GM21576 (cell line): ENCODE results near the gene PYCR2.
A peak's percentile ranks its signal among the peaks of the same experiment; 100 is the strongest.
"Not testable (repeated sequence)": the region's sequence is repeated elsewhere in the genome, so short reads cannot be mapped to it uniquely, and the experiment has no call there.

Experiments
- ATAC-seq: cut with Tn5 transposase; IDR thresholded peaks from one replicate; pipeline ENCODE4 v1.9.1; 2021; ENCODE audit warnings: mild to moderate bottlenecking, moderate library complexity; ENCODE audit not compliant: unreplicated experiment

Gene PYCR2

DNA sequence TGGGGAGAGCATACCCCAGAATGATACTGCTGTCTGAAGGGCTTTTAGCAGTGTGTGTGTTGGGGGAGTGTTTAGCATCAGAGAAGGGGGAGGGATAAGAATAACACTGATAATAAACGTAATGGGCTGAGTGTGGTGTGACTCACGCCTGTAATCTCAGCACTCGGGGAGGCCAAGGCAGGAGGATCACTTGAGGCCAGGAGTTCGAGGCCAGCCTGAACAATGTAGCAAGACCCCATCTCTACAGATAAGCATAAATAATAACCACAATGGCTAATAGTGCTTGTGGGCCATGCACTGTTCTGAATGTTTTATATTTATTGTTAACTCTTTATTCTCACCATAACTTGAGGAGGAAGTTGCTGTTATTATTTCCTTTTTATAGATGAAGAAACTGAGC, 19.5 kb upstream of the PYCR2 start:
- ATAC-seq: no peak

DNA sequence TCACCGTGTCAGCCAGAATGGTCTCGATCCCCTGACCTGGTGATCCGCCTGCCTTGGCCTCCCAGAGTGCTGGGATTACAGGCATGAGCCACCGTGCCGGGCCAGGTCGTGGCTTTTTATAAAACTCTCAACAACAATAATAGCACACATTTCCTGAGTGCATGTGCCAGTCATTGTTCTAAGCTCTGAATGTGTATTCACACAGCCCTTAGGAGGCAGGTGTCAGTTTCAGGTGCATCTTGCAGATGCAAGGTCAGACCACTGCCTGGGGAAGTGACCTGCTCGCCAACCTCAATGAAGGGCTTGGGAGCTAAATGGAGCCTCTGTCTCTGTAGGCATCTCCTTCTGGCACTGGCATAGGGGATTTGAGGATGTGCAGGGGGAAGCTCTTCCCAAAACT, 18.5 kb upstream of the PYCR2 start:
- peak; percentile 91 for ATAC-seq

DNA sequence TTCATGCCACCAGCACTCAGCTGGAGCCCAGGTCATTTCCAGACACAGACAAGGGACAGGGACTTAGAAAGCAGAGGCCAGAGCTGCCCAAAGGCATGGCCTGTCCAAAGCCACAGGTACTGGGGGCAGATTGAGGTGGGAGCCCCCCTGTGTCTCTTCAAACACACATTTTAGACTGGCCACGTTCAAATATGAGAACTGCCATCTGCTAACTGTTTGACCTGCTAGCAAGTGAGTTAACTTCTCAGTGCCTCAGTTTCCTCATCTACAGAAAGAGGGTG, 17.8 kb upstream of the PYCR2 start:
- ATAC-seq: no peak

- no peak for ATAC-seq
Measured at GRCh38 chr1:225941187-225941941, 17.3 kb upstream of the PYCR2 start, which contains the start of gene LEFTY2. LEFTY2 (minus strand) TSS chr1:225941220; CDS start chr1:225941140, 80 bp downstream.

DNA sequence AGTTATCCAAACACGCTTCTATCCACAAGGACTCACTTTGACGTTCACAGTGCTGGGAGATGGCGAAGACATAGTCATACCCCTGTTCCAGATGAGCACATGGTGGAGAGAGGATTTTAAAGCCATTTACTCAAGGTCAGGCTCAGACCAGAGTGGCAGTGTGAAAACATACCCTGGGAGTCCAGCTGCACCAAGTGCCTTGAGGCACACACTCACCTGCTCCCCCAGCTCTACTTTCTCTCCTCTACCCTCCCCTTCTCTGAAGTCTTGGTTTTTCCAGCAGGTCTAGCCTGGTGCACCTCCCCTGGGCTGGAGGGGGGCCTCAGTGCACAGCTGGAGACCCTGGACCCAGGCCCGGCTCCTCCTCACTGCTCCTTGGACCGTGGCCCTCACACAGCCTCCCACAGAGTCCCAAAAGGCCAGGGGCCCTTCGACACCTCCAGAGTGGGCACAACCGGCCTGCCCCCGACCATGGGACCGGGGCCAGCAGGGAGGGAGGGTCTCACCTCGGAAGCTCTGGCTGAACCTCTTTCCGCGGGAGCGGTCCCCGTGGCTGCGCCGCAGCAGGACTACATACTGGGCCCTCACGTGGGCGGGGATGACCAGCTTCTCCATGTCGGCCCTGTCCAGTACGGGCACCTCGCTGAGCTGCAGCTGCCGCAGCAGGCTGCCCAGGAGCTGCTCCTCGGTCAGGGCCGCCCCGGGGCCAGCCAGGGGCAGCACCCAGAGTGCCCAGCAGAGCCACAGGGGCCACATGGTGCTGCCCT, 16.5 kb upstream of the PYCR2 start:
- ATAC-seq: no peak

DNA sequence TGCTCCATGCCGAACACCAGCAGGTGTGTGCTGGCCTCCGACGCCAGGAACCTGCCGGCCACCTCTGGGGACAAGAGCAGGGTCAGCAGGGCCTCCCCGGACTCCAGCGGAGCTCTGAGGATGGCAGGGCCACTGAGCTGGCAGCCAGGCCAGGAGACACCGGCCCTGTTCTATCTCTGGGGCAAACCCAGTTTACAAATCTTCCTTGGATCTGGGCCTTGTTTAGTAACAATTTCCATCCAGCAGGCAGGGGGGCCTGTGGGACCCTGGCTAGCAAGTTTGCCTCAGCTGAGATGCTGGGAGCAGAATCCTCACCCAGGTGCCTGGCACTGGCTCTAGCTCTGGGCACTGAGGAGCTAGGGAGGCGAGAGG, 15.9 kb upstream of the PYCR2 start:
- not testable (repeated sequence) for ATAC-seq

DNA sequence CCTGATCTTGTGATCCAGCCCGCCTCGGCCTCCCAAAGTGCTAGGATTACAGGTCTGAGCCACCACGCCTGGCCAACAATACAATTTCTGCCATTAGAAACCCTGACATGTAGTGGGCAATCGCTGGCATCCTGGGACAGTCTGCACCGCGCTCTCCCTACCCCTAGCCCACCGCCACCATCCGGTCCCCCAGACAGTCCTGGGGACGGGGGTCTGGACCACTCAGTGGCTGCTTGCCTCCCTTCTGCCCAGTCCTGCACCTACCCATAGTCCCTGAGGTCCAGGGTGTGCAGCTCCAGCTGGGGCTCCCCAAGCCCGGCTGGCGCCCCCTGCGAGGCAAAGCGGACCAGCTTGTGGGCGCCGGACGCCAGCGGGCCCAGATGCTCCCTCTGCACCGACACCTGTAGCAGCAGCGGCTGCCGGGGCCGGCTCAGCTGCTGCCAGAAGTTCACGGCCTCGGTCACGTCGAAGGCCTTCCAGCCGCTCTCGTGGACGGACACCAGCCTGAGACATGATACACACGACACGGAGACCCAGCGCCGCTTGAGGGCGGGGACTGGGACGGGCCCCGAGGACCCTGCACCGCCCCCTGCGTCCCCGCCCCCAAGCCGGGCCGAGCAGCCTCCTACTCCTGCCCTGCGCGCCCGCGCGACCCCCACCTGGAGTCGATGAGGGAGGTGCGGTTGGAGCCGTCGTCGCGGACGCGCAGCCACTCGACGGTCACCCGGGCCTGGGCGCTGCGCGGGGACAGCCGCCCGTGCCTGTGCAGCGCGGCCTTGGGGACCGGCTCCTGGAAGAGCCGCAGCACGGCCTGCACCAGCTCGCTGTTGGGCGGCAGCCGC, 15.3 kb upstream of the PYCR2 start:
- not testable (repeated sequence) for ATAC-seq

- no peak for ATAC-seq
Measured at GRCh38 chr1:225937048-225937968, 13.3 kb upstream of the PYCR2 start.

- no peak for ATAC-seq
Measured at GRCh38 chr1:225936523-225936922, 12.5 kb upstream of the PYCR2 start.

DNA sequence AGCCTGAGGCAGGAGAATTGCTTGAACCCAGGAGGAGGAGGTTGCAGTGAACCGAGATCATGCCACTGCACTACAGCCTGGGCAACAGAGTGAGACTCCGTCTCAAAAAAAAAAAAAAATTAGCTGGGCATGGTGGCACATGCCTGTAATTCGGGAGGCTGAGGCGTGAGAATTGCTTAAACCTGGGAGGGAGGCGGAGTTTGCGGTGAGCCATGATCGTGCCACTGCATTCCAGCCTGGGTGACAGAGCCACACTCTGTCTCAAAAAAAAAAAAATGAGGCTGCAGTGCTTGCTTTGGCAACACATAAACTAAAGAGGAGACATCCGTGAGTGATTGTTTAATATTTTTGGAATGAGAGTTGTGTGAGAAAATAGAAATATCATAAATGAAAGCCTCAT, 12.0 kb upstream of the PYCR2 start:
- ATAC-seq: not testable (repeated sequence)

- ATAC-seq: no peak
Measured at GRCh38 chr1:225934711-225935110, 10.7 kb upstream of the PYCR2 start.

DNA sequence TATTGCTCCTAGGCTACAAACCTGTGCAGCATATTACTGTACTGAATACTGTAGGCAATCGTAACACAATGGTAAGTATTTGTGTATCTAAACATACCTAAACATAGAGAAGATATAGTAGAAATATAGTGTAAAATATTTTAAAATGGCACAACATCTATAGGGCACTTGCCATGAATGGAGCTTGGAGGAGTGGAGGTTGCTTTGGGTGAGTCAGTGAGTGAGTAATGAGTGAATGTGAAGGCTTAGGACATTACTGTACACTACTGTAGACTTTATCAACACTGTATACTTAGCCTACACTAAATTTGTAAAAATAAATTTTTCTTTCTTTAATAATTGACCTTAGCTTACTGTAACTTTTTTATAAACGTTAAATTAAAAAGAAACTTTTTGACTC, 9.0 kb upstream of the PYCR2 start:
- no peak for ATAC-seq

GRCh38 chr1:225931270-225932136, 7.5 kb upstream of the PYCR2 start:
- ATAC-seq: no peak

DNA sequence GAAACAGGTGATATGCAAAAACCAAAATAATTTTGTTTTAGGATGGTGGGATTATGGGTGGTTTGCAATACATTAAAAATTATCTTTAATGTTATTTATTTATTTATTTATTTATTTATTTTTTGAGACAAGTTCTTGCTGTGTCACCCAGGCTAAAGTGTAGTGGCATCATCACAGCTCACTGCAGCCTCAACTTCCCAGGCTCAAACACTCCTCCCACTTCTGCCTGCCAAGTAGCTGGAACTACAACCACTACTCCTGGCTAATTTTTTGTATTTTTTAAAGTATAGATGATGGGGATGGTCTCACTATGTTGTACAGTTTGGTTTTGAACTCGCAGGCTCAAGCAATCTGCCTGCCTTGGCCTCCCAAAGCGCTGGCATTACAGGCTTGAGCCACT, 6.5 kb upstream of the PYCR2 start:
- ATAC-seq: no peak

DNA sequence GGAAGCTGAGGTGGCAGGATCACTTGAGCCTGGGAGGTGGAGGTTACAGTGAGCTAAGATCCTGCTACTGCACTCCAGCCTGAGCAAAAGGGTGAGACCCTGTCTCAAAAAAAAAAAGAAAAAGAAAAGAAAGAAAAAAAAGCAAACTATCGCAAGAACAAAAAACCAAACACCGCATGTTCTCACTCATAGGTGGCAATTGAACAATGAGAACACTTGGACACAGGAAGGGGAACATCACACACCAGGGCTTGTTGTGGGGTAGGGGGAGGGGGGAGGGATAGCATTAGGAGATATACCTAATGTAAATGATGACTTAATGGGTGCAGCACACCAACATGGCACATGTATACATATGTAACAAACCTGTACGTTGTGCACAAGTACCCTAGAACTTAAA, 5.4 kb upstream of the PYCR2 start:
- not testable (repeated sequence) for ATAC-seq

DNA sequence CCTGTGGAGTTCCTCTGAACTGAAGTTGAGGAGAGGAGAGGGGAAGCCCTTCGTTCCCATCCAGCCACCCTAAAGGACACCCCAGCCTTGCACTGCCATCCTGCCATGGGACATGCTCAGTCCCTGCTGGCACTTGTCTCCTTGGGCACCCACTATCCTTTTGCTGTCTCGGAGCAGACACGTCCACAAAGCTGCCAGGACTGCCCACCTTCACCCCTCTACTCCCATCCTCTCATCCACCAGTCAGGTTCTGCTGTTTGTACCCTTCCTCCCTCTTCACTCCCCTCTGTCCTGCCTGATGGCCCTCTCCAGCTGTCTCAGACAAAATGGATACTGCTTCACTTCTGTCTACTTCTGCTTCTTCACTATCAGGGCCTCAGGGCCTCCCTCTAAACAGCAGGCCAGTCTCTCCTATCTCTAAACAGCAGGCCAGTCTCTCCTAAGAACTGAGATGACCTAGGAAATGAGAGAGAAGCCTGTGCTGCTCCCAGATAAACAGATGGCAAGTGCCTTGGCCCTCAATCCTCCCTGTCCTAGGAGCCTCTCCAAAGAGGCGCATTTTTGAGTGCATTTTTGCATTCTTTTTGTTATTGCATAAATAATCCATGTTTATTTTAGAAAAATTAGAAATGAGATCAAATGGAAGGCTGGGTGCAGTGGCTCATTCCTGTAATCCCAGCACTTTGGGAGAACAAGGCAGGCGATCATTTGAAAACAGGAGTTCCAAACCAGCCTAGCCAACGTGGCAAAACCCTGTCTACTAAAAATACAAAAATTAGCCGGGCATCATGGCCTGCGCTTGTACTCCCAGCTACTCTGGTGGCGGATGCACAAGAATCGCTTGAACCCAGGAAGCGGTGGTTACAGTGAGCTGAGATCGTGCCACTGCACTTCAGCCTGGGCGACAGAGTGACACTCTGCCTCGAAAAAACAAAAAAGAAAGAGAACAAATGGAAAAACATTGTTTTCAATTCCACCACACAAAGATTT, 4.4 kb upstream of the PYCR2 start:
- ATAC-seq: no peak

DNA sequence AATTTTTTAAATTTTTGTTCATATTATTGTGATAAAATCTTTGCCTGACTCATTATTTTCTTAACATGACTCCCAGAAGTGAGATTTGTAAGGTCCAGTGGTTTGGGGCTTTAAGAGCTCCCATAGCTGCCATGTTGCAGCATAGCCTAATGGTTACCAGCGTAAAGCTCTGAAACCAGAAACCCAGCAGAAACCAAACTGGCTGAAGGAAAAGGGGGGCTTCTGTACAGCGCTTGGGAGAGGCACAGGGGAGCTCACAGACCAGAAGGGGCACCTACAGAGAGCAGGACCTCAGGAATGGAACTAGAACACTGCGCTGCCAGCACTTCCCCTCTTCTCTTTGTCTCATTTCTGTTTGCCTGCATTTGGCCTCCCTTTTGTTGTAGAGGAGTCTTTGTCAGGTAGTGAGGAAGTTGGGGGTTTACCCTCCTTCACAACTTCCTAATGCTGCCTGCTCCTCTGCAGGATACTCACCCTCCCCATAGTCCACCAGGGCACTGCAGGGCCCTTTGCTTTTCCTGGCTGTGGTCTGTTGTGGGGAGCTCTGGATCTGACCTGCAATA, 2.6 kb upstream of the PYCR2 start:
- no peak for ATAC-seq

DNA sequence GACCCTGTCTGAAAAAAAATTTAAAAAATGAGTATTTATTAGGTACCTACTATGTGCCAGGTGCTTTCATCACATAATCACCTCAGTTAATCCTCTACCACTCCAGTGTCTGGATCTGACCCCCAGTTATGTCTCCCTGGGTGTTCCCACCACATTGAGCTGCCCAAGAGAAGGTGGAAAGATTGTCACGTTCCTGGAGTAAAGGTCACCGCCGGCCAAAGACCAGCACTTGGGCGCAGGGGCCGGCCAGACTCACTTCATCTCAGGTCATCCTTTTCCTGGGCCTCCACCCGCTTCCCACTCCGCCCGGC, 714 bp downstream of the PYCR2 start:
- no peak for ATAC-seq
